ENCODE results near the gene LRRC2. TPM values are rescaled to one million over a fixed set of nuclear protein-coding genes. Genes with fewer than 3 reads are reported as not detected.

LRRC2 gene
- total and polyA plus RNA-seq, 9 of the 15 experiments (the other 6 are each of a cell fraction or from before 2014, with no cell fraction given) = 0.01 to 0.04 (median 0.03) TPM; not detected in 5

DNA sequence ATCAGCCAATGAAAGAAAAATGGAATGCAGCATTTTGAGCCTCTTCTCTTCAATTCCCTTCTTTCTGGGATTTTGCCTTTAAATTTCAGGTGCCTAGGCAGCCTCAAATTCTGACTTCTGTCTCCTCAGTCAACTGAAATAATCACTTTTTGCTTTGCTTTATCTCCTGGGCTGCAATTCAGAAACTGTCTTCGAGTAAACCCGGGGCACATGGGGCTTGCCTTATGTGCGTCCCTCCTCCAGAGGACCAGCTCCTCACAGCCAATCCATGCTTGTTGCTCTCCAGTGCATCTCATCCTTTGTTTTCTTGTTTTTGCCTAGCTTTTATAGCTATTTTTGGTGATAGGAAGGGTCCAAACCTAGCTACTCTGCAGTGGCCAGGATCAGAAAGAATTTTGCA is 59.6 kb downstream of the LRRC2 start (continued):
- TF ChIP-seq ZNF592 (IDR thresholded peaks at IDR 0.05) (peak; percentile 71), TCF7L2 (IDR thresholded peaks at IDR 0.05; ENCODE audit: low read depth, low read length) (no peak)

GRCh38 chr3:46505953-46506352 is 60.1 kb downstream of the LRRC2 start:
- intact Hi-C loops (cut with micrococcal nuclease) = no loop called here
- Histone ChIP-seq H3K4me1 (replicated peaks in 1 of 2; ENCODE audit: control insufficient read depth in 2 of 2, insufficient read depth in 2 of 2, low read length in 2 of 2) (peaks cover 43 to 71% of the 10 kb centered on the region in 2 experiments), H3K9me1 (ENCODE audit: control insufficient read depth, insufficient read depth, low read length) (no peaks in the 10 kb centered on the region), H2AFZ (ENCODE audit: low read depth, low read length) (peak overlapping the region; percentile 42), H3K36me3 (ENCODE audit: control insufficient read depth, insufficient read depth, low read length) (no peaks in the 10 kb centered on the region), H4K20me1 (replicated peaks; ENCODE audit: control insufficient read depth, insufficient read depth, low read length) (no peaks in the 10 kb centered on the region), H3K4me2 (ENCODE audit: insufficient read depth, low read length) (no peak overlapping the region), H3K79me2 (ENCODE audit: control insufficient read depth, insufficient read depth, low read length) (no peaks in the 10 kb centered on the region), H3K27ac (ENCODE audit: extremely low read depth, low read depth, low read length) (no peak overlapping the region), H3K4me3 (no peak overlapping the region), H3K27me3 (ENCODE audit: control insufficient read depth in 2 of 2, insufficient read depth in 2 of 2, low read length in 2 of 2) (no peaks in the 10 kb centered on the region; a peak in 1 of 5 replicates), H3K9me3 (replicated peaks; ENCODE audit: control insufficient read depth, insufficient read depth, low read depth, low read length) (no peaks in the 10 kb centered on the region), H3K9ac (ENCODE audit: insufficient read depth in 1 of 2, low read depth in 2 of 2, low read length in 2 of 2) (0 out of 4 replicates have a peak overlapping the region, but pooled peaks of 1 of the 2 experiments have one; percentile 0)
- TF ChIP-seq NR4A1 (CRISPR knock-in tag; IDR thresholded peaks at IDR 0.05) (no peak), NR4A1 (tag; IDR thresholded peaks at IDR 0.05) (no peak), BDP1 (IDR thresholded peaks at IDR 0.05; ENCODE audit: insufficient read depth, insufficient read length) (no peak), MEF2D (tag; conservative IDR thresholded peaks at IDR 0.05; ENCODE audit: low read depth) (no peak)
- TF ChIP-seq, protein P1, sequence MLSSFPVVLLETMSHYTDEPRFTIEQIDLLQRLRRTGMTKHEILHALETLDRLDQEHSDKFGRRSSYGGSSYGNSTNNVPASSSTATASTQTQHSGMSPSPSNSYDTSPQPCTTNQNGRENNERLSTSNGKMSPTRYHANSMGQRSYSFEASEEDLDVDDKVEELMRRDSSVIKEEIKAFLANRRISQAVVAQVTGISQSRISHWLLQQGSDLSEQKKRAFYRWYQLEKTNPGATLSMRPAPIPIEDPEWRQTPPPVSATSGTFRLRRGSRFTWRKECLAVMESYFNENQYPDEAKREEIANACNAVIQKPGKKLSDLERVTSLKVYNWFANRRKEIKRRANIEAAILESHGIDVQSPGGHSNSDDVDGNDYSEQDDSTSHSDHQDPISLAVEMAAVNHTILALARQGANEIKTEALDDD (IDR thresholded peaks at IDR 0.05) = no peak
- no TSS peak for BruUV-seq (replicated peaks)
- FAIRE-seq (no peak), ATAC-seq (no peak), DNase-seq (ENCODE audit: extremely low read depth in 1 of 4, low spot score in 3 of 4) (no peak)
- CTCF ChIA-PET (ENCODE audit: low intra/inter-chr PET ratio) = no interaction called here
- POLR2A ChIA-PET = interaction anchor here (0.8 to 1.1 kb wide), 2 partner anchors 9 to 36 kb away, joined by 3 to 4 read pairs; no protein-coding TSS in a partner anchor
- in situ Hi-C loops (cut with MboI) = no loop called here
- 71% methylated on average over 10 of the region's 10 CpGs for WGBS (ENCODE audit: insufficient coverage, low coverage, missing lambda C conversion rate)
